Ramos (cell line): ENCODE data around the gene C15orf62.

Source experiments
- in situ Hi-C: fragments of 300-500 bp; cut with MboI; formaldehyde crosslinking; loops from one replicate; pipeline ENCODE4 v1.14.3; 2022; ENCODE audit warnings: low sequenced_read_pairs; ENCODE audit not compliant: unreplicated experiment

The C15orf62 gene

GRCh38 chr15:40754883-40755811 is 14.6 kb upstream of the C15orf62 start, which contains the start of gene RMDN3:
Gene RMDN3, minus strand, starts transcription at chr15:40755254. Its CDS starts 471 bp downstream, at chr15:40754783.
- in situ Hi-C loops, result no loop called here

GRCh38 chr15:40755812-40756208 is 14.0 kb upstream of the C15orf62 start:
- in situ Hi-C loops, result no loop called here

- in situ Hi-C loops, result no loop called here
Measured at GRCh38 chr15:40756938-40757337, 12.8 kb upstream of the C15orf62 start.

- in situ Hi-C loops, result no loop called here
Measured at GRCh38 chr15:40759961-40760360, 9.8 kb upstream of the C15orf62 start.

GRCh38 chr15:40762919-40763800 is 6.6 kb upstream of the C15orf62 start:
- in situ Hi-C loops, result no loop called here

- in situ Hi-C loops, result no loop called here
Measured at GRCh38 chr15:40763801-40764628, 5.8 kb upstream of the C15orf62 start, which contains the start of gene GCHFR. Gene GCHFR, plus strand, starts transcription at chr15:40764068. Its CDS starts 113 bp downstream, at chr15:40764181.

GRCh38 chr15:40764629-40765103 is 5.1 kb upstream of the C15orf62 start:
- in situ Hi-C loops, result no loop called here

- in situ Hi-C loops, result no loop called here
Measured at GRCh38 chr15:40766194-40766815, 3.5 kb upstream of the C15orf62 start.

GRCh38 chr15:40766906-40767837 is 2.6 kb upstream of the C15orf62 start:
- in situ Hi-C loops, result no loop called here

- in situ Hi-C loops, result no loop called here
Measured at GRCh38 chr15:40767838-40768500, 1.8 kb upstream of the C15orf62 start.

GRCh38 chr15:40768521-40769273 is 1.1 kb upstream of the C15orf62 start:
- in situ Hi-C loops, result no loop called here

- in situ Hi-C loops, result no loop called here
Measured at GRCh38 chr15:40770147-40770721, 454 bp downstream of the C15orf62 start.

GRCh38 chr15:40771242-40771641 is 1.5 kb downstream of the C15orf62 start:
- in situ Hi-C loops, result no loop called here

GRCh38 chr15:40772014-40772413 is 2.2 kb downstream of the C15orf62 start:
- in situ Hi-C loops, result no loop called here

- in situ Hi-C loops, result no loop called here
Measured at GRCh38 chr15:40773496-40773895, 3.7 kb downstream of the C15orf62 start.

- in situ Hi-C loops, result no loop called here
Measured at GRCh38 chr15:40773902-40774301, 4.1 kb downstream of the C15orf62 start.

GRCh38 chr15:40775007-40775406 is 5.2 kb downstream of the C15orf62 start:
- in situ Hi-C loops, result no loop called here
